Hematopoietic multipotent progenitor cell treated with erythropoietin and hydrocortisone succinate and interleukin-3 and kit ligand, for 8 days (in vitro differentiated cells): Measurements from ENCODE around the gene EXOSC3.
"Not testable (repeated sequence)": the region's sequence is repeated elsewhere in the genome, so short reads cannot be mapped to it uniquely, and the experiment has no call there.

Experiments used
- DNase-seq: peaks from one replicate; pipeline ENCODE4 v3.0.0-alpha.2; 2015

Gene EXOSC3

GRCh38 chr9:37784616-37785483, at the start of gene EXOSC3:
Gene EXOSC3 (minus strand): TSS chr9:37785064. CDS start chr9:37785044, 20 bp downstream.
- peak; percentile 95 for DNase-seq

- no peak for DNase-seq
Measured at GRCh38 chr9:37827483-37828165, 42.8 kb upstream of the EXOSC3 start.

GRCh38 chr9:37825174-37825573, 40.3 kb upstream of the EXOSC3 start:
- not testable (repeated sequence) for DNase-seq

GRCh38 chr9:37820142-37820541, 35.3 kb upstream of the EXOSC3 start:
- no peak for DNase-seq

GRCh38 chr9:37818849-37819248, 34.0 kb upstream of the EXOSC3 start:
- DNase-seq = peak; percentile 24

- no peak for DNase-seq
Measured at GRCh38 chr9:37812773-37813379, 28.0 kb upstream of the EXOSC3 start.

GRCh38 chr9:37811906-37812476, 27.1 kb upstream of the EXOSC3 start:
- DNase-seq = no peak

- not testable (repeated sequence) for DNase-seq
Measured at GRCh38 chr9:37809676-37810075, 24.8 kb upstream of the EXOSC3 start.

- no peak for DNase-seq
Measured at GRCh38 chr9:37806271-37806670, 21.4 kb upstream of the EXOSC3 start.

- no peak for DNase-seq
Measured at GRCh38 chr9:37801959-37802711, 17.3 kb upstream of the EXOSC3 start.

GRCh38 chr9:37801287-37801850, 16.5 kb upstream of the EXOSC3 start:
- DNase-seq = peak; percentile 32

- DNase-seq = peak; percentile 81
Measured at GRCh38 chr9:37800631-37801286, 15.9 kb upstream of the EXOSC3 start, which contains the start of gene DCAF10. Gene DCAF10 (plus strand): TSS chr9:37800797. CDS start chr9:37800867, 70 bp downstream.

- DNase-seq = no peak
Measured at GRCh38 chr9:37798677-37799076, 13.8 kb upstream of the EXOSC3 start.

GRCh38 chr9:37796232-37796631, 11.4 kb upstream of the EXOSC3 start:
- DNase-seq = no peak

- DNase-seq = no peak
Measured at GRCh38 chr9:37792122-37792521, 7.3 kb upstream of the EXOSC3 start.

- no peak for DNase-seq
Measured at GRCh38 chr9:37790096-37790495, 5.2 kb upstream of the EXOSC3 start.

GRCh38 chr9:37788332-37788731, 3.5 kb upstream of the EXOSC3 start:
- no peak for DNase-seq

GRCh38 chr9:37787059-37787458, 2.2 kb upstream of the EXOSC3 start:
- DNase-seq = no peak

GRCh38 chr9:37784291-37784615, 611 bp downstream of the EXOSC3 start:
- peak; percentile 25 for DNase-seq

- DNase-seq = no peak
Measured at GRCh38 chr9:37778534-37778933, 6.3 kb downstream of the EXOSC3 start.

- no peak for DNase-seq
Measured at GRCh38 chr9:37776328-37776727, 8.5 kb downstream of the EXOSC3 start.
